Measurements from ENCODE around the gene CCDC182.

The CCDC182 gene

GRCh38 chr17:57730026-57730701 is 14.9 kb downstream of the CCDC182 start:
- no peak for DNase-seq
- TF ChIP-seq GATA1 (IDR thresholded peaks at IDR 0.05; ENCODE audit: low read depth, low read length) (no peak), POLR2A (IDR thresholded peaks at IDR 0.05; ENCODE audit: low read length) (no peak)

DNA sequence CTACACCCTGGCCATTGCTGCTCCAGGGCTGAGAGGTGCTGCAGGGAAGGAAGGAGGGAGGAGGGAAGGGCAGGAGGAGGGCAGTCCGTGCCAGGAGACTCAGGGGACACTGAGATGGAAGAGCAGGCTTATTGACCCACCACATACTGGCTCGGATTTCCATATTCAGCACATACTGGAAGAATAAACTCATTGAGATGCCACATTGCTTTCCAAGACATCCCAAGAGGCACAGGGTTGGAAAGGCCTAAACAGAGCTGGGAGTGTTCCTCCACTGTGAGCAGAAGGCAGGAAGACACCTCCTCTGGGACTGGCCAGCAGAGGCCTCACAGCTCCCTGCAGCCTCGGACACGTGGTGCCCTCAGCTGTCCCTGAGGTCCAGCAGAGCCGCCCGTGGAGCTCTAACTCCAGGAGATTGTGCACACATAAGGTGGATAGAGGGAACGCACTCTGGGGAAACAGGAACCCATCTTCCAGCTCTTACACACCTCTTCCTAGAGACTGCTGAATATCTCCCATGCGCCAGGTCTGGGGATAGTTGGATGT is 17.4 kb downstream of the CCDC182 start:
- TF ChIP-seq POLR2A (IDR thresholded peaks at IDR 0.05; ENCODE audit: low read length) = no peak
- TF ChIP-seq GATA1 (IDR thresholded peaks at IDR 0.05; ENCODE audit: low read depth, low read length) = no peak
- DNase-seq = no peak

DNA sequence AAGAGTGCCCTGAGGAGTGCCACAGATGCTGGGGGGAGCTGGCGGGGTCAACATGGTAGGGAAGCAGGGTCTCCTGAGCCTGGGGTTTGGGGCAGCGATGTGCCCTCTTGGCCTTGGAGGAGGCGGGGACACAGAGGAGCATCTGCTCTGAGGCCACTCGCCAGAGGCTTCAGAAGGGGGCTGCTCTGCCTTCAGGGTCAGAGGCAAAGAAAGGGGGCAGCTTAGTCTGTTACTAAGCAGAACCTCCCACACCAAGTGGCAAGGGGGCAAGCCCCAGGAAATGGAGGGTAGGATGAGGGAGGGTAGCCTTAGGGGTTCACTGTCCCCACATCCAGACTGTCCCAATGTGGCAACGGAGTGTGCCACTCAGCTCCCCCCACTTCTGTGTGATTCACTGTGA is 18.3 kb downstream of the CCDC182 start:
- DNase-seq = no peak
- no peak for TF ChIP-seq POLR2A (IDR thresholded peaks at IDR 0.05; ENCODE audit: low read length)
- TF ChIP-seq GATA1 (IDR thresholded peaks at IDR 0.05; ENCODE audit: low read depth, low read length) = no peak

DNA sequence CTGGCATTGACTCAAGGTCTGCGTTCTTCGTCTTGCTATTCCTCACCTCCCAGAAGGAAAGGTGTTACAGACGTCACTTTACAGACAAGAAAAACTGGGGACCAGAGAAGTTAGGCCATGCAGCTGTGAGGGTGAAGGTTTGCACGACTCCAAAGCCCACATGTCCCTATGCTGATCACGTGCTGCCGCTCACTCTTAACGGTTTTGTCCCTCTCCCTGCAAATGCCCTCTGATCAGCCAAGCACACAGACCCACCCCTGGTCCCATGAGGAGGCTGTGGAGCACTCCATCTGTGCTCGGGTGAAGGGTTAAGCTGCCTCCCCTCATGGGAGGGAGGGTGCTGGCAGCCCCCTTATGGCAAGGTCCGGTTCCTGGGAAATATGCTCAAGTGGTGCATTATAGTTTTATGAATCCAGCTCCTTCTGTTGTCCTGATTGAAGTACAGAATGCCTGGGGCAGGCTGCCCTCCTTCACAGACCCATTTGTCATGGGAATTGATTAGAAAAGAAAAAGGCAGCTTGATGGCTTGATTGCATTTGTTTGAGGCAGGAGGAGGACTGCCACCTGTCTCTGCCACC is 18.8 kb downstream of the CCDC182 start:
- no peak for TF ChIP-seq GATA1 (IDR thresholded peaks at IDR 0.05; ENCODE audit: low read depth, low read length)
- no peak for TF ChIP-seq POLR2A (IDR thresholded peaks at IDR 0.05; ENCODE audit: low read length)
- DNase-seq = no peak

GRCh38 chr17:57724729-57725125 is 20.4 kb downstream of the CCDC182 start:
- no peak for TF ChIP-seq POLR2A (IDR thresholded peaks at IDR 0.05; ENCODE audit: low read length)
- no peak for TF ChIP-seq GATA1 (IDR thresholded peaks at IDR 0.05; ENCODE audit: low read depth, low read length)
- DNase-seq = no peak

DNA sequence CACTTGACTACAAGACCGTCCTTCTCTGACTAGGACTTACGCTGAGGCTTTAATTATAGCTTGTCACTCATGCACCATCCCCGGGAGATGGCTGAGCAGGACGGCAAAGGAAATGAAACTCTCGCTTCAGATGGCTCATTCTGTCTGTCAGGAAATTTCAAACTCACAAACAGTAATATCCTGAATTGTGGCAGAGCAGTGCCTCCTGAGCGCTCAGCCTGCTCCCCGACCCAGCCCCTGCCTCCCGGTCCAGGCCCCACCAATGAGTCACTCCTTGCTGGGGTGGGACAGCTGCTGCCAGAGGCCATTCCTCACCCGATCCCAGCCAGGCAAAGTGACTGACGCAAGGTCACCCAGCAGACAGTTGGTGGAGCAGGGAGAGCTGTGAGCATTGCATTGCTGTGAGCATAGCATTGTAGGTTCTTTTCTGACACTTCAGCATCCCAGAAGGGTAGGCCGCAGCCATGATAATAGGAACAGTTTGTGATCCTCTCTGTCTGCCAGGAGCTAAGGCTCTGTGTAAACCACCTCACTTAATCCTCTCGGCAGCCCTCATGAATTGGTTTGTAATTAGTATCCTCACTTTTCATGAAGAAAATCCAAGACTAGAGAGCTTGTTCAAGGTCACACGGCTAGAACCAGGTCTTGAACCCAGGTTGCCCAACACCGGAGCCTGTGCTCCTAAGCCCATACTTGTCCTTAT is 20.9 kb downstream of the CCDC182 start:
- no peak for DNase-seq
- TF ChIP-seq POLR2A (IDR thresholded peaks at IDR 0.05; ENCODE audit: low read length) = no peak
- no peak for TF ChIP-seq GATA1 (IDR thresholded peaks at IDR 0.05; ENCODE audit: low read depth, low read length)

GRCh38 chr17:57723427-57724025 is 21.6 kb downstream of the CCDC182 start:
- DNase-seq = no peak
- TF ChIP-seq POLR2A (IDR thresholded peaks at IDR 0.05; ENCODE audit: low read length) (no peak), GATA1 (IDR thresholded peaks at IDR 0.05; ENCODE audit: low read depth, low read length) (no peak)

GRCh38 chr17:57722704-57723043 is 22.4 kb downstream of the CCDC182 start:
- DNase-seq = no peak
- TF ChIP-seq GATA1 (IDR thresholded peaks at IDR 0.05; ENCODE audit: low read depth, low read length) (no peak), POLR2A (IDR thresholded peaks at IDR 0.05; ENCODE audit: low read length) (no peak)

DNA sequence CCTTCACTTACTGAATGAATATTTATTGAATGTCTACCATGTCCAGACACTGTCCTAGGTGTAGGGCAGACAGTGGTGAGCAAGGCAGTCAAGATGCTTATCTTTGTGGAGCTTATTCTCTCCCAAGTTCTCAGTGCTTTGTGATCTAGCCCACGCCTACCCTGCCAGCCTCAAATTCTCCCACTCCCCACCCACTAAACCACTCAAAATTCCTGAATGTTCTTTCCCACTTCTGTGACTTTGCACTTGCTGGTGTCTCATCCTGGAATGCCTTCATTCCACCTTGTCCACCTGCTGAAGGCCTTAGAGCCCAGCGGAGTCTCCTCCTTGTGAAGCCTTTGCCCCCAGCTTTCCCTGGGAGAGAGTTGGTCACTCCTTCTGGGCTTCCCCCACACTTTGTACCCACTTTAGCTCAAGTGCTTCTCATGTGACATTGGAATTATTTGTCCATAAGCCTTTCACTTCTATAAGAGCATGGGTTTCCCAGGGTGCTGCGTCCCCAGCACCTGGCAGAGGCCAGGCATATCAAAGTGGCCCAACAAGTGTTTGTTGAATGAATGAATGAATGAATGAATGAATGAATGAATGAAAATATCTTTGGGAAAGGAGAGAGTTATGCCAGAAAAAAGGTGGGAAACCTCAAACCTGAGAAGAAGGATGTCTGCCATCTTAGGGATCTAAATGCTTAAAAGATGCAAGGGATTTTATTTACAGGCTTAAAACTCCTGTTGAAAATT is 23.0 kb downstream of the CCDC182 start:
- TF ChIP-seq POLR2A (IDR thresholded peaks at IDR 0.05; ENCODE audit: low read length) (no peak), GATA1 (IDR thresholded peaks at IDR 0.05; ENCODE audit: low read depth, low read length) (no peak)

GRCh38 chr17:57720386-57721035 is 24.6 kb downstream of the CCDC182 start:
- DNase-seq = no peak
- TF ChIP-seq GATA1 (IDR thresholded peaks at IDR 0.05; ENCODE audit: low read depth, low read length) = no peak

More for the DNA sequence above, 23.0 kb downstream of the CCDC182 start:
- DNase-seq = no peak

GRCh38 chr17:57718878-57719277 is 26.2 kb downstream of the CCDC182 start:
- TF ChIP-seq POLR2A (IDR thresholded peaks at IDR 0.05; ENCODE audit: low read length) (no peak), GATA1 (IDR thresholded peaks at IDR 0.05; ENCODE audit: low read depth, low read length) (no peak)
- no peak for DNase-seq

GRCh38 chr17:57715981-57716380 is 29.1 kb downstream of the CCDC182 start:
- no peak for DNase-seq
- TF ChIP-seq POLR2A (IDR thresholded peaks at IDR 0.05; ENCODE audit: low read length) = no peak
- TF ChIP-seq GATA1 (IDR thresholded peaks at IDR 0.05; ENCODE audit: low read depth, low read length) = no peak

GRCh38 chr17:57714665-57715180 is 30.4 kb downstream of the CCDC182 start:
- DNase-seq = no peak
- TF ChIP-seq POLR2A (IDR thresholded peaks at IDR 0.05; ENCODE audit: low read length) (no peak), GATA1 (IDR thresholded peaks at IDR 0.05; ENCODE audit: low read depth, low read length) (no peak)

Data from erythroblast (primary cell).